Upper lobe of left lung (tissue), 6 donors: ENCODE data around the gene ZFHX2. TPM values are rescaled to one million over a fixed set of nuclear protein-coding genes. Genes with fewer than 3 reads are reported as not detected.

Experiments
- ATAC-seq, 2 donors: fragments of 200-7000 bp; cut with Tn5 transposase; one replicate each; pipeline ENCODE4 v1.9.1; 2022; ENCODE audit warnings: mild to moderate bottlenecking in 2 of 2, moderate library complexity in 2 of 2; ENCODE audit not compliant: low FRiP score in 2 of 2
- DNase-seq, 2 donors: peaks; one replicate each; pipeline ENCODE4 v3.0.0-alpha.2; 2019 to 2020
- H3K27ac ChIP-seq, 4 donors: fragments of 200-600 bp; sonication (generic); one replicate each; pipeline ENCODE4 v1.5.1; 2016 to 2019
- H3K27me3 ChIP-seq, 4 donors: fragments of 200-600 bp; sonication (generic); one replicate each; pipeline ENCODE4 v1.5.1; 2017 to 2019
- H3K36me3 ChIP-seq, 4 donors: fragments of 200-600 bp; sonication (generic); one replicate each; pipeline ENCODE4 v1.5.1; 2016 to 2019
- H3K4me1 ChIP-seq, 4 donors: fragments of 200-600 bp; sonication (generic); one replicate each; pipeline ENCODE4 v1.5.1; 2018 to 2019
- H3K4me3 ChIP-seq, 4 donors: fragments of 200-600 bp; sonication (generic); one replicate each; pipeline ENCODE4 v1.5.1; 2017 to 2019; ENCODE audit warnings: mild to moderate bottlenecking in 2 of 4, moderate library complexity in 1 of 4
- H3K9me3 ChIP-seq, 4 donors: fragments of 200-600 bp; sonication (generic); one replicate each; pipeline ENCODE4 v1.5.1; 2018 to 2019
- CTCF ChIP-seq, 6 experiments: fragments of 450-650 bp in 4 of 6; fragments of 200-600 bp in 2 of 6; sonication (generic) in 2 of 6; IDR thresholded peaks; one replicate each; pipeline ENCODE4 v1.5.1; 2016 to 2019; ENCODE audit warnings: antibody characterized with exemption in 6 of 6
- EP300 ChIP-seq, 4 donors: sonication (generic); formaldehyde crosslinking; IDR thresholded peaks; one replicate each; pipeline ENCODE4 v1.5.1; 2017; ENCODE audit warnings: antibody characterized with exemption in 4 of 4, control low read depth in 2 of 4
- POLR2A ChIP-seq, 4 donors: fragments of 450-650 bp; IDR thresholded peaks; one replicate each; pipeline ENCODE4 v1.5.1; 2016 to 2017; ENCODE audit warnings: antibody characterized with exemption in 4 of 4, mild to moderate bottlenecking in 2 of 4
- POLR2AphosphoS5 ChIP-seq, 2 donors: sonication (generic); formaldehyde crosslinking; IDR thresholded peaks; one replicate each; pipeline ENCODE4 v1.5.1; 2017; ENCODE audit warnings: antibody characterized with exemption in 2 of 2
- WGBS, 2 donors: methylation state at CpG; one replicate each; pipeline ENCODE4 v1.1.5; 2017 to 2018; 5-methylcytosine and 5-hydroxymethylcytosine counted together
- total RNA-seq, 6 donors: library from RNA; depleted of rRNA in 4 of 6; stranded (reverse); fragments of >200 nt in 4 of 6; gene quantifications; one replicate each; pipeline versions ENCODE4 v1.1.0 to v1.2.1, GENCODE V29; 2016 to 2021
- donor health status: DM: no; HTN: no; CAD: no; lungs with moderate emphysema.
- donor health status: DM: no; HTN: yes; CAD: no; lungs with severe emphysema.

Gene ZFHX2
- total RNA-seq, 6 donors from 2014 or later, result 1.7 to 6.3 (median 3.0) TPM

DNA sequence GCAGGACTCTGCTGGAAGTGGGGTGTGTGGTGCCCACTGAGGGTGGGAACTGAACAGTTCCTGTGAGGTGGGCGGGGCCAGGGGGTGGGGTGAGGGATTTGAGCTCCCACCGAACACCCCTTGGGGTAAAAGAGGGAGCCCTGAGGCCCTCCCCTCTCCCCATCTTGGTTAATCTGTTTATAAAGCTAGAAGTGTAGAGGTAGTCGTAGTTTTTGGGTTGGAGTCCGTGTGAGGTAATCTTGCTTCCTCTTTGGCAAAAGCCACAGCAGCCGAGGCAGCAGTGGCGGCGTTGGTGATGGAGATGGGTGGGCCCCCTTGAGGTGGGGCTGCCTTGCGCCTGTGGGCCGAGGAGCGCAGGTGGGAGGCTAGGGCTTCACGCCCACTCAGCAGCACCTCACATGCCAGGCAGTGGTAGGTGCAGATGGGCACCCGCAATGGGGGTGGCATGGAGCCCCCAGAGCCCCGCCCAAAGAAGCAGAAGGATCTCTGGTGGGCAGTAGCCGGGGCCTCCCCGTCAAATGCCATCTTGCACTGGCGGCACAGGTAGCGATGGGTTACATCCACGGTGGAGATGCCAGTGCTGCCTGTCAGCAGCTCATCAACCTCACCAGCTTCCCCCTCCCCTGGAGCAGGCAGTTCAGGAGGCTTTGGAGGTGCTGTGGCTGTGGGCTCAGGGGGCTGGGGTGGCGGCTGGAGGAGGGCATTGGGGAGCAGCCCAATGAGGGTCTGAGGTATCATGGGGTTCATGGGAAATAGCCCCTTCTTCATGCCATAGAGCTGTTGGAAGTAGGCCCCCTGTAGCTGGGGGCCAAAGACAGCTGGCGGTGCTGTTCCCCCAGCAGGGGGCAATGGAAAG lies 29.6 kb downstream of the ZFHX2 start:
- DNase-seq, result no peak
- H3K27me3 ChIP-seq, result no peaks in the 10 kb centered on the region
- 80 to 82% methylated on average over 13 to 20 of the region's 20 CpGs for WGBS, 2 donors
- no peak overlapping the region for H3K4me3 ChIP-seq
- no peak for ATAC-seq
- H3K9me3 ChIP-seq, result no peaks in the 10 kb centered on the region
- no peak for TF ChIP-seq CTCF (IDR thresholded peaks at IDR 0.05)
- TF ChIP-seq EP300 (IDR thresholded peaks at IDR 0.05), result no peak
- no peak for TF ChIP-seq POLR2AphosphoS5 (IDR thresholded peaks at IDR 0.05)
- no peak for TF ChIP-seq POLR2A (IDR thresholded peaks at IDR 0.05)
- H3K4me1 ChIP-seq, result no peaks in the 10 kb centered on the region
- no peak overlapping the region for H3K27ac ChIP-seq
- peaks cover 0 to 4% (median 0%) of the 10 kb centered on the region in 4 donors for H3K36me3 ChIP-seq

DNA sequence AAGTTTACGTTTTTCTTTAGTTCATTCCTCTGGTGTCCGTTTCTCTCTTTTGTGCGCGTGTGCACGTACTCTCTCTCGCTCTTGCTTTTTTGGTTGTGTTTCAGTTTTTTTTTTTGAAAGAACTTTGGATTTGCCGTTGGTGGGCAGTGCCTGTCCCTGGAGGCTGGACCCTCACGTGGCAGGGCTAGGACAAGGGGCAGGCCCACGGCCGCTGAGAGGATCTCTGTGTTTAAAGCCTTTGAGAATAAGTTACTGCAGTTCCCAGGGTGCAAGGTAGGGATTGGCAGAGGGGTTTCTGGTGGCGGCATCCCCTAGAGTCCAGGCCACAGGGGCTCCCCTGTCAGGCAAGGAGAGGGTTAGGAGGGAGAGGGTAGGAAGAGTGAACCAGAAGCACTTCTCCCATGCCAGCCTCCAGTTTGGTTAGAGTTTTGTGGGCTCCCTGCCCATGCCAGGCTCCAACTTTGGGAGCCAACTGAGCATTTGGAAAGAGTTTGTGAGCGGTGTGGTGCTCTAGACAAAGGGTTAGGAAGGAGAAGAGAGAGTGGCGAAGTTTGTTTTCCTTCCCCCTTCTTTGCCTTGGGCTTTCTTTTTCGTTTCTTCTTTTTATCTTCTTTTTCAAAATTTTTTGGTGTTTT lies 30.5 kb downstream of the ZFHX2 start:
- no peak for DNase-seq
- Histone ChIP-seq H3K4me1 (no peaks in the 10 kb centered on the region), H3K36me3 (peaks cover 0 to 4% (median 0%) of the 10 kb centered on the region in 4 donors), H3K27ac (no peak overlapping the region), H3K9me3 (no peaks in the 10 kb centered on the region), H3K4me3 (no peak overlapping the region), H3K27me3 (no peaks in the 10 kb centered on the region)
- no peak for ATAC-seq
- 83 to 87% methylated on average over 14 of the region's 14 CpGs for WGBS, 2 donors
- no peak for TF ChIP-seq EP300 (IDR thresholded peaks at IDR 0.05)
- no peak for TF ChIP-seq POLR2AphosphoS5 (IDR thresholded peaks at IDR 0.05)
- TF ChIP-seq CTCF (IDR thresholded peaks at IDR 0.05), result no peak
- no peak for TF ChIP-seq POLR2A (IDR thresholded peaks at IDR 0.05)

GRCh38 chr14:23518709-23519108 lies 32.9 kb downstream of the ZFHX2 start:
- ATAC-seq, result no peak
- no peak for DNase-seq
- Histone ChIP-seq H3K27me3 (no peaks in the 10 kb centered on the region), H3K4me1 (no peaks in the 10 kb centered on the region), H3K4me3 (no peak overlapping the region), H3K36me3 (peaks cover 0 to 4% (median 0%) of the 10 kb centered on the region in 4 donors), H3K27ac (no peak overlapping the region), H3K9me3 (no peaks in the 10 kb centered on the region)
- 80 to 83% methylated on average over 3 to 4 of the region's 4 CpGs for WGBS, 2 donors
- TF ChIP-seq POLR2A (IDR thresholded peaks at IDR 0.05) (no peak), CTCF (IDR thresholded peaks at IDR 0.05) (no peak), EP300 (IDR thresholded peaks at IDR 0.05) (no peak), POLR2AphosphoS5 (IDR thresholded peaks at IDR 0.05) (no peak)

GRCh38 chr14:23517650-23518326 lies 33.8 kb downstream of the ZFHX2 start:
- WGBS, 2 donors, result 81 to 83% methylated on average over 6 of the region's 6 CpGs
- no peak for ATAC-seq
- no peak overlapping the region for H3K27ac ChIP-seq
- no peak for DNase-seq
- H3K36me3 ChIP-seq, result peaks cover 0 to 4% (median 0%) of the 10 kb centered on the region in 4 donors
- H3K9me3 ChIP-seq, result no peaks in the 10 kb centered on the region
- TF ChIP-seq POLR2AphosphoS5 (IDR thresholded peaks at IDR 0.05) (no peak), EP300 (IDR thresholded peaks at IDR 0.05) (no peak), CTCF (IDR thresholded peaks at IDR 0.05) (no peak), POLR2A (IDR thresholded peaks at IDR 0.05) (no peak)
- no peaks in the 10 kb centered on the region for H3K27me3 ChIP-seq
- no peaks in the 10 kb centered on the region for H3K4me1 ChIP-seq
- H3K4me3 ChIP-seq, result no peak overlapping the region
